Brain microvascular endothelial cell (primary cell): ENCODE measurements around the gene PTGER1.

Experiments used
- DNase-seq: peaks from one replicate; pipeline ENCODE4 v3.0.0-alpha.2; 2020
- H3K27ac ChIP-seq: fragments of 250-450 bp; sonication (Bioruptor Pico); 2 replicates; pipeline ENCODE4 v1.5.1; 2020; ENCODE audit warnings: mild to moderate bottlenecking, moderate library complexity
- H3K27me3 ChIP-seq: fragments of 250-450 bp; sonication (Bioruptor Pico); replicated peaks from 2 replicates; pipeline ENCODE4 v1.5.1; 2020; ENCODE audit warnings: mild to moderate bottlenecking
- H3K36me3 ChIP-seq: fragments of 250-450 bp; sonication (Bioruptor Pico); replicated peaks from 2 replicates; pipeline ENCODE4 v1.5.1; 2020; ENCODE audit warnings: mild to moderate bottlenecking
- H3K4me3 ChIP-seq: 2 replicates; pipeline ENCODE4 v1.5.1; 2011; ENCODE audit warnings: low read depth, mild to moderate bottlenecking, control low read depth, low read length, moderate library complexity
- CTCF ChIP-seq: IDR thresholded peaks from 2 replicates; pipeline ENCODE4 v1.5.1; 2011; ENCODE audit warnings: low read depth, mild to moderate bottlenecking, moderate library complexity, low read length, control low read depth, inconsistent platforms; ENCODE audit errors: missing control alignments
- in situ Hi-C: cut with HindIII; loops from 2 replicates; pipeline ENCODE4 v1.10.0; 2017; ENCODE audit warnings: low sequenced_read_pairs, low pct_ligation_motif_present

The PTGER1 gene

GRCh38 chr19:14434543-14435319, 40.4 kb downstream of the PTGER1 start:
- H3K27me3 ChIP-seq, result no peaks in the 10 kb centered on the region
- H3K4me3 ChIP-seq, result peak overlapping the region; percentile 69
- no peak for TF ChIP-seq CTCF
- peak; percentile 79 for DNase-seq
- peak overlapping the region; percentile 44 for H3K27ac ChIP-seq
- peaks cover 2% of the 10 kb centered on the region for H3K36me3 ChIP-seq
- in situ Hi-C loops, result no loop called here

- DNase-seq, result no peak
- H3K36me3 ChIP-seq, result peaks cover 2% of the 10 kb centered on the region
- H3K4me3 ChIP-seq, result peak overlapping the region; percentile 69
- in situ Hi-C loops, result no loop called here
- TF ChIP-seq CTCF, result no peak
- H3K27ac ChIP-seq, result peak overlapping the region; percentile 34
- no peaks in the 10 kb centered on the region for H3K27me3 ChIP-seq
Measured at GRCh38 chr19:14433554-14434501, 41.3 kb downstream of the PTGER1 start.

GRCh38 chr19:14432791-14433553, 42.2 kb downstream of the PTGER1 start, which contains the start of gene PKN1:
Gene PKN1, plus strand, starts transcription at chr19:14433306. Its CDS starts 216 bp downstream, at chr19:14433522.
- H3K36me3 ChIP-seq, result peaks cover 2% of the 10 kb centered on the region
- in situ Hi-C loops, result no loop called here
- H3K4me3 ChIP-seq, result peak within 1 kb of the TSS; percentile 69
- no peak for DNase-seq
- no peak for TF ChIP-seq CTCF
- peak within 1 kb of the TSS; percentile 34 for H3K27ac ChIP-seq
- no peaks in the 10 kb centered on the region for H3K27me3 ChIP-seq

- in situ Hi-C loops, result no loop called here
- TF ChIP-seq CTCF, result no peak
- Histone ChIP-seq H3K4me3 (no peak overlapping the region), H3K27ac (no peak overlapping the region), H3K27me3 (no peaks in the 10 kb centered on the region), H3K36me3 (no peaks in the 10 kb centered on the region)
- DNase-seq, result no peak
Measured at GRCh38 chr19:14430712-14431111, 44.4 kb downstream of the PTGER1 start.

DNA sequence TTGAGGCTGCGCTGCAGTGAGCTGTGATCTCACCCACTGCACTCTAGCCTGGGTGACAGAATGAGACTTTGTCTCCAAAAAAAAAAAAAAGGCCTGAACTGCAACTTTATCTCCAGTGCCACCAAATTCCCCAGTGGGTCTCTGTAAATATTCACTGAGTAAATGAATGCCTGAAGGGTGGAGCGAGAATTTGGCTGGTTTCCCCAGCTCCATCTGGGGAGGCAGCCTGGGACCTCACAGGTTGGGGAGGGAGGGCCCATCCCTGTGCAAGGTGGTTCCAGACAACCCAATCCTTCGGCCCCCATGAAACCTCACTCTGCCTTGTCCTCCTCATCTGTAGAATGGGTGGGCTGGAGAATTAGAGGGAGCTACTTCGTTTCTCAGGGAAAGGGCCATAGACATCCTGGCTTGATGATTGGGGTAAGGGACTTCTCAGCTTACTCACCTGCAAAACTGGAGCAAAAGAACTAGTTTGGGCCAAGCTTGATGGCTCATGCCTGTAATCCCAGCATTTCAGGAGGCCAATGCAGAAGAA, 46.2 kb downstream of the PTGER1 start:
- H3K27me3 ChIP-seq, result no peaks in the 10 kb centered on the region
- in situ Hi-C loops, result no loop called here
- TF ChIP-seq CTCF, result no peak

More for the DNA sequence above, 46.2 kb downstream of the PTGER1 start:
- no peak for DNase-seq
- Histone ChIP-seq H3K36me3 (no peaks in the 10 kb centered on the region), H3K27ac (no peak overlapping the region), H3K4me3 (no peak overlapping the region)
